COLO829 (cell line): ENCODE measurements around the gene AMN1.
"Not testable (repeated sequence)": the region's sequence is repeated elsewhere in the genome, so short reads cannot be mapped to it uniquely, and the experiment has no call there.

ENCODE experiments used
- DNase-seq: peaks from one replicate; pipeline ENCODE4 v3.0.0; 2012; ENCODE audit warnings: low spot score

AMN1 gene

GRCh38 chr12:31728917-31729640 is at the start of gene AMN1:
AMN1 (minus strand) TSS chr12:31729021; CDS start chr12:31729008, 13 bp downstream.
- peak; percentile 99 for DNase-seq

GRCh38 chr12:31773867-31774266 is 45.0 kb upstream of the AMN1 start:
- no peak for DNase-seq

GRCh38 chr12:31773223-31773750 is 44.5 kb upstream of the AMN1 start:
- no peak for DNase-seq

- no peak for DNase-seq
These were observed 43.9 kb upstream of the AMN1 start for GRCh38 chr12:31772685-31773222.

GRCh38 chr12:31772186-31772585 is 43.4 kb upstream of the AMN1 start:
- DNase-seq: no peak

- no peak for DNase-seq
These were observed 39.2 kb upstream of the AMN1 start for GRCh38 chr12:31768046-31768445.

- DNase-seq: no peak
These were observed 37.1 kb upstream of the AMN1 start for GRCh38 chr12:31765931-31766330.

- DNase-seq: no peak
These were observed 31.0 kb upstream of the AMN1 start for GRCh38 chr12:31759632-31760459.

- not testable (repeated sequence) for DNase-seq
These were observed 29.5 kb upstream of the AMN1 start for GRCh38 chr12:31758297-31758696.

- DNase-seq: peak; percentile 13
These were observed 28.2 kb upstream of the AMN1 start for GRCh38 chr12:31756977-31757420.

GRCh38 chr12:31752450-31752849 is 23.6 kb upstream of the AMN1 start:
- no peak for DNase-seq

- no peak for DNase-seq
These were observed 22.3 kb upstream of the AMN1 start for GRCh38 chr12:31751085-31751484.

- no peak for DNase-seq
These were observed 21.9 kb upstream of the AMN1 start for GRCh38 chr12:31750747-31751039.

GRCh38 chr12:31749024-31749704 is 20.3 kb upstream of the AMN1 start:
- DNase-seq: peak; percentile 85

- DNase-seq: peak; percentile 37
These were observed 16.4 kb upstream of the AMN1 start for GRCh38 chr12:31745242-31745641.

- not testable (repeated sequence) for DNase-seq
These were observed 15.5 kb upstream of the AMN1 start for GRCh38 chr12:31744363-31744762.

GRCh38 chr12:31742891-31743290 is 14.1 kb upstream of the AMN1 start:
- no peak for DNase-seq

- DNase-seq: no peak
These were observed 11.8 kb upstream of the AMN1 start for GRCh38 chr12:31740628-31741027.

- DNase-seq: no peak
These were observed 8.9 kb upstream of the AMN1 start for GRCh38 chr12:31737763-31738162.

- DNase-seq: no peak
These were observed 8.5 kb upstream of the AMN1 start for GRCh38 chr12:31737345-31737744.

GRCh38 chr12:31736472-31736871 is 7.7 kb upstream of the AMN1 start:
- DNase-seq: no peak
